ENCODE results near the gene MACC1.
"Not testable (repeated sequence)": the region's sequence is repeated elsewhere in the genome, so short reads cannot be mapped to it uniquely, and the experiment has no call there.

MACC1 gene

DNA sequence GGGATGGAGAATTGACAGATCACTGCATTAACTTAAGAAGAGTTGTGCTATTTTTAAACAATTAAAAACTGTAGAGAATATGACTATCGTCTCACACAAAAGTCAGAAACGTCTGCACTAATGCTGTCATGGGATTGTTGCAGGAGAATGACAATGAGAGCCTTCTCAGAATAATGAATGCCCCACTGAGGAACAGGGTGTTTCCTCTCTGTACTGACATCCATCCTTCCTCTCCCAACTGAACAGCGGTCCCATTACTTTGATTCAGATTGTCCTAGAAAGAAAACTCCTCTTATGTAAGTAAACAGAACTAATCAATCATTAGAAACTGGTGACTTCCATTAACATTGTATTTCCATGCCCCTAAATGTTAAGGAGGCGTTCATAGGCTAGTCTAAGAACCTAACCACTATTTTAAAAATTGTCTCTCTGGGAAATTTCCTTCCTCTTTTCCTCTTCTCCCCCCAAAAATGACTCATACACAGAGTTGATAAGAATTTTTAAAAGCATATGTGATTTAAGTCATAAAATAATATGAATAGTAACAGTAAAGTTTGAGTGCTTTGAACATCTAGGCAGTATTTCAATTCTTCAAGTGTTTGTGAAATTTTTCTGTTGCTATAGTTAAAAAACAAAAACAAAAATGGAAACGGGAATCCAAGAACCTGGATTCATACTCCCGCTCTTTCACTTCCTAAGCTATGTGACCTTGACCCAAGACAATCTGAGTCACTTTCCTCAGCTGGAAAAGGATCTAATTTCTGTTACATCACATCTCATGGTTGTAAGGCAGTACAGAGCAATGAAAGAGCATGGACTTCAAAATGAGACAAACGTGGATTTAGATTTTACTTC is 12.7 kb upstream of the MACC1 start:
- peak; percentile 80 for FAIRE-seq

DNA sequence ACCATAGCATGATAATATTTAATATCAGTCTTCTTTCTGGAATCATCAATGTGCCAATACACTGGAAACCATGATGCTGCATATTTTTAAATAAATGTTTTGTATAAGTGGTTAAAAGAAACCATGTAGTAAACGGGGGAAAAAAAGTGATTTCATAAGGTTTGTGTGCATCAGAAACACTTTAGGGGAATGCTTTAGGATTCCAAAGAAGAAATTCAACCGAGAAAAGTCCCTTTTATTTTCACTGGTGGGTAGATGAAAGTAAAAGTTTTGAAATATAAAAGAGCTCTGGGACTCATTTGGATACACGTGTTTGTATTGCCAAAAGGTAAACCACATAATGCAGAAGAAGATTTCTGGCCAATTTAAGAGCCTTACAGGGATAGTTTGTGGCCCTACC is 11.9 kb upstream of the MACC1 start:
- no peak for FAIRE-seq

GRCh38 chr7:20228654-20229053 is 11.5 kb upstream of the MACC1 start:
- no peak for FAIRE-seq

GRCh38 chr7:20227291-20227795 is 10.2 kb upstream of the MACC1 start:
- FAIRE-seq: no peak

- FAIRE-seq: no peak
Observed at GRCh38 chr7:20226860-20227259, 9.7 kb upstream of the MACC1 start.

- no peak for FAIRE-seq
Observed at GRCh38 chr7:20225384-20225783, 8.2 kb upstream of the MACC1 start.

DNA sequence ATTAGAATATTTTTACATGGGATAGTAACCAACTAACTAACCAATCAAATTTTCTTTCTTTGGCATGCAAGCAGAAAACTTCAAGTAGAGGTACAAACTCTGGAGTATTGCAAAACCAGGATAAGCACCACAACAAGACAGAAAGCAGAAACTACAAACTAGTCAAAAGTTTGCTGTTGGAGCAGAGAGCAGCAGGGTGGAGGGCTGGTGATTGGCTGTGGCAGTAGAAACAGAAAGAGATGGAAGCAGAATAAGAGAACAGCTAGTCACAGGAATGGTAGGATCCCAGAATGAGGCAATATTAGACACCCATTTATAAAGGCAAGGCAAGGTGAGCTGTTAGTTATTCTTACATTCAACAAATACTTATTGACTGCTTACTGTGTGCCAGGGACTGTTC is 6.8 kb upstream of the MACC1 start:
- FAIRE-seq: no peak

- no peak for FAIRE-seq
Observed at GRCh38 chr7:20223356-20223755, 6.2 kb upstream of the MACC1 start.

- no peak for FAIRE-seq
Observed at GRCh38 chr7:20222219-20222828, 5.1 kb upstream of the MACC1 start.

GRCh38 chr7:20220921-20221547 is 3.9 kb upstream of the MACC1 start:
- FAIRE-seq: peak; percentile 98

DNA sequence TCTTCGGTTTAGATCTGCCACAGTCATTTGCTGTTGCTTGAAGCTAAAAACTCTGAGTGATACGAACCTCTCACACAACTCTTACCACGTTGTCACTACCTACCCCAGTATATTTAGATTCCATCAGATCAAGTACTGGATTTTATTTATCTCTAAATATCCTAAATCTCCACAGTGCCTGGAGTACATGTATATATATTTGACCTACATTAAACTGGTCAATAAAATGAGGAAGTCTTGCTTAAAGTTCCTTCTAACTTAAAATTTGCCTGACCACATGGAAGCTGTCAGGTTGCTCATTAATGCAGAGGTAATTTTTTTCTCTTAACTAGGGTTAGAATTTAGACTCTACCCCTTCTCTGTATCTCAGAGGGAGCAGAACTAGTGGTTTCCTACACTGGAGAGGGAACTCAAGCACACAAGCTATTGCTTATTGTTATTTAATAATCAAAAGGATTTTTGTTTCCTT is 3.1 kb upstream of the MACC1 start:
- no peak for FAIRE-seq

DNA sequence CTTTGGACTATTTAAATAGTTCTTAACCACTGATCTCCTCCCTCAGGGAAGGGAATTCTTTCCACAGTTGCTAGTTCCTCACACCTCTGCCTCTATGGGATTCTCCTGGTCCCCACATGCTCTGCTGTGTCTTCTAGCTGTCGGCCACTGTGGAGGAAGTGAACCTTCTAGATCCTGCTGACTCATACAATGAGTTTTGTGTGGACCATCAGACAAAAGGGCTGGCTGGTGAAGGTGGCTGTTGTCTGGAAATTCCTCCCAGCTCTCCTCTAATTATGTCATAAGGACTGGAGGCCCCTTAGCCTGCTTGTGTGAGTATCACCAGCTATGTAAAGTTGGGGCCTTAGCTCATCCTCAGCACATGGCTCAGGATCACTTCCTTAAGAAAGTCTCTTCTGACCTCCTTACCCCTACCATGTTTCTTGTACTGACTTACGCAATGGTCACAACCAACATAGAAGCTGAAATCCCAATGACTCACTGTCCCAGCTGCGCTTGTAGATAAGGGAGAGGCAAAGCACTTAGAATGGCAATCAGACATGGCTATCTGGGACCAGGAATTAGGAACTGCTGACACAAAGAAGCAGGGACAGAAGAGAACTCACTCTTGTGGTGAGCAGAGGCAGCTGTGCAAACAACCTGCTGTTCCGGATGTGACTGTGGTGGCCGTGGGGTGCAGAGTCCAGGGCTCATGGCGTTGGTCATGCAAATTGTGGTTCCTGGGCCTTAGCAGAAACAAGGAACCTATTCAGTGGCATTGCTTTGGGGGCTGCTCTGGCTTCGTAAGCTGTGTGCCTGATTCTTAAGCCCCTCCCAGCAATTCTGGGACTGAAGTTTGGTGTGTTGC is 2.5 kb upstream of the MACC1 start:
- FAIRE-seq: no peak

DNA sequence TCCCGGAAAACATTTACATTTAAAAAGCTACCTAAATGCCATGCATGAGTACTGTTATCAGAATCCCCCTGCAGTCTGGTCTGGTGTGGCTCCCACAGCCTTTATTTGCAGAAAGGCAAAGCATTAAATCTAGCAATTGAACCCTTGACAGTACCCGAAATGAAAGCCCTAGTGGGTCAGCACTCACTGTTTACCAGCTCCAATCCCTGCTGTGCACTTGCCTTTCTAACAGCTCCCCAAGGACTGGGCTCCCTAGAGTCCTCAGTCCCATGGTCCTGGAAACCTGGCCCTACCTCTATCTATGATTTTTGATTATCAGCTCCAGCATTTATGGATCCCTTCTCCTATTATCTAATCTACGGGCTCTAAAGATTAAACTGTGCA is 1.9 kb upstream of the MACC1 start:
- FAIRE-seq: no peak

- FAIRE-seq: no peak
Observed at GRCh38 chr7:20218279-20218678, 1.1 kb upstream of the MACC1 start.

DNA sequence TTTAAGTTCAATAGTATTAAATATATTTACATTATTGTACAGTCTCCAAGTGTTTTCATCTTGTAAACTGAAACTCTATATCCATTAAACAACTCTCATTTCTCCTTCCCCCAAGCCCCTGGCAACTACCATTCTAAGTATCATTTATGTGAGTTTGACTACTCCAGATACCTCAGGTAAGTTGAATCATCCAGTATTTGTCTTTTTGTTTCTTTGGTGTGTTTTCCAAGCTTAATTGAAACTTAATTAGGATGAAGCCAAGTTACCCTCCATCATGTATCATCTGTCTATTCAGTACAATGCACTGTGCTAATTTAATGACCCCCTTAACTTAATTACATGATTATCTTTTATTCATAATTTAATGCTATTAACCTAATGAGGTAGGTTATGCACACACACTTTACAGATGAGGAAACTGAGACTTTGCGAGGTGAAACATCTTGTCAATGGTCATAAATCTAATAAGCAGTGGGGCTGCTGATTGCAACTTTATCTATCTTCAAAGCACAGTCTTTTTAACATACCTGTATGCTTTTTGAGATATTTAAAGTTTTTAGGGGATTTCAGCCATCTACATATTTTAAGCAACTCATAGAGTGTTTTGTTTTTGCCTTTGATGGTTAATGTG is 663 bp downstream of the MACC1 start:
- no peak for FAIRE-seq

DNA sequence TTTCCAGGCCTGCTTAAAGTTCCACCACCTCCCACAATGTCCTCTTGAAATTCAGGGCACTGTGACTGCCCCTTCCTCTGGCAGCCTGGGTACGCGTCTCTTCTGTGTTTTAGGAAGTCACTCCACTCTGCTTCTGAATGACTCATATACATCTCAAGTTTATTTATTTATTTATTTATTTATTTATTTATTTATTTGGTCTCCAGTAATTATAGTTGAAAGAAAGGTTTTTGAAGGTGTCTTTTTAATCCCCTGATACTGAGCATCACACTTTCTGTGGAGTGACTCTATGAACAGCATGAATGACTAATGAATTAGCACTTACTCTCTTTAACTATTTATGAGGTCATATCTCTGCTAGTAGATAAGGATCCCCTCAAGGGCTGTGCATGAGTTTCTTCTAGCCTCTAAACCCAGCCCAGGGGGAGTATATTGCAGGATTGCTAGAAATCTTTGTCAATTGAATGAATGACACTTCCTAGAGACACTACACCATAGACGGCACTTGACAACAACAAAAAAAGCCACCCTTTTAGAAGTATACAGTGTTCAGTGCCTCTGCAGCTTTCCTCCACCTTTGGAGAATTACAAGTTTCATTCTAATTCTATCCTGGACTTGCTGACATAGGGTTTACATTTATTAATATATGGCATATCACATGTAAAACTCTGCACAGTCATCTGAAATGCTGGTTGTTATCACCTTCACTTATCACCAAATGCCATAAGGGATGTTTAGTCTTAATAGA is 2.1 kb downstream of the MACC1 start:
- FAIRE-seq: no peak

DNA sequence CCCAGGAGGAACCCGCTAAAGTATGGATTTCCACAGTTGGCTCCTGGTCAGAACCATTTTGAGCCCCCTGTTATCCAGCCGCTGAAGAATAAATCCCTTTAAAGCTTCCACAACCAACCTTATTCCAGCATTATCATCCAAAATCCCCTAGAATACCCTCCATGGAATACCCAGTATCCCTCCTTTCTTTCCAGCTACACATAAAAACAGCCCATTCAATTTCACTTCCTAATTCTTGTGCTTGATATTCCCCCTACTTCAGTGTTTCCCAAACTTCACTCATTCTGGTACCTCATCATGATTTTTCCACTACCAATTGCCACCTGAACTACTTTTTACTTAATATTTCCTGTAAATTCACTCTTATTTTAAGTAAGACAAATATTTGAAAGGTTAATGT is 3.1 kb downstream of the MACC1 start:
- FAIRE-seq: no peak

GRCh38 chr7:20213378-20213777 is 3.8 kb downstream of the MACC1 start:
- no peak for FAIRE-seq

DNA sequence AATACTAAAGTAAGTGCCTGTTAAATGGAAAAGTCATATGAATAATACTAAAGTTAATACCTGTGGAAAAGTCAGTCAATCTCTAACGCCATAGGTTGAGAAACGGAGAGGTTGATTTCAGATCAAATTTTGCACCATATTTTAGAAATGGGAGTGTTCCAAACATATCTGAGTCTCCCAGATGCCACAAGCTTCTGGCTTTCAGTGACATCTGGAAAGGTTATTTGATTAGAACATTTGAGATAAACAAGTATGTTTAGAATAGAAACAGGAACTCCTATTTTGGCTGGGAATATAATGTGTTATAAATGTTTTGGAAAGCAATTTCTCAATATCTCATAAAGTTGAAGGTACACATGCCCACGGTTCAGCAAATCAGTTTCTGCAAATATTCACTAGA is 5.8 kb downstream of the MACC1 start:
- peak; percentile 29 for FAIRE-seq

DNA sequence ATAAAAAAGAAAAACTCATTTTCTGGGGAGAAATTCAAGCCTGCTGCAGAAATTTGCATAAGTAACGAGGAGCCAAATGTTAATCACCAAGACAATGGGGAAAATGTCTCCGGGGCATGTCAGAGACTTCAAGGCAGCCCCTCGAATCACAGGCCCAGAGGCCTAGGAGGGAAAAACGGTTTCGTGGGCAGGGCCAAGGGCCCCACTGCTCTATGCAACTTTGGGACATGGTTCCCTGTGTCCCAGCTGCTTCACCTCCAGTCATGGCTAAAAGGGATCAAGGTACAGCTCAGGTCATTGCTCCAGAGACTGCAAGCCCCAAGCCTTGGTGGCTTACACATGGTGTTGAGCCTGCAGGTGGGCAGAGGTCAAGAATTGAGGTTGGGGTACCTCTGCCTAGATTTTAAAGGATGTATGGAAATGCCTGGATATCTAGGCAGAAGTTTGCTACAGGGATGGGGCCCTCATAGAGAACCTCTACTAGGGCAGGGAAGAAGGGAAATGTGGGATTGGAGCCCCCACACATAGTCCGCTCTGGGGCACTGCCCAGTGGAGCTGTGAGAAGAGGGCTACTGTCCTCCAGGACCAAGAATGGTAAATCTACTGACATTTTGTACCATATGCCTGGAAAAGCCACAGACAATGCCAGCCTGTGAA is 8.4 kb downstream of the MACC1 start:
- FAIRE-seq: no peak

DNA sequence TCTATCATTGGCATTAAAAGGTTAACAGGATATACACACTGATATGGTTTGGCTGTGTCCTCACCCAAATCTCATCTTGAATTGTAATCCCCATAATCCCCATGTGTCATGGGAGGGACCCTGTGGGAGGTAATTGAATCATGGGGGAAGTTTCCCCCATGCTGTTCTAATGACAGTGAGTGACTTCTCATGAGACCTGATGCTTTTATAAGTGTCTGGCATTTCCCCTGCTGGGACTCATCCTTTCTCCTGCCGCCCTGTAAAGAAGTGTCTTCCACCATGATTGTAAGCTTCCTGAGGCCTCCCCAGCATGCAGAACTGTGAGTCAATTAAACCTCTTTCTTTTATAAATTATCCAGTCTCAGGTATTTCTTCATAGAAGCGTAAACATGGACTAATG is 9.4 kb downstream of the MACC1 start:
- FAIRE-seq: not testable (repeated sequence)

Data from endometrium (tissue), 2 donors.